22Rv1 (cell line): ENCODE measurements around the gene NLE1.

Experiments used
- ZFX ChIP-seq: fragments of 450-650 bp; IDR thresholded peaks from 2 replicates; pipeline ENCODE4 v1.6.1; 2017; ENCODE audit warnings: antibody characterized with exemption, borderline replicate concordance
- TF ChIP-seq, protein P1 (sequence below): fragments of 450-650 bp; IDR thresholded peaks from 2 replicates; pipeline ENCODE4 v1.5.1; 2017; ENCODE audit warnings: mild to moderate bottlenecking

DNA sequence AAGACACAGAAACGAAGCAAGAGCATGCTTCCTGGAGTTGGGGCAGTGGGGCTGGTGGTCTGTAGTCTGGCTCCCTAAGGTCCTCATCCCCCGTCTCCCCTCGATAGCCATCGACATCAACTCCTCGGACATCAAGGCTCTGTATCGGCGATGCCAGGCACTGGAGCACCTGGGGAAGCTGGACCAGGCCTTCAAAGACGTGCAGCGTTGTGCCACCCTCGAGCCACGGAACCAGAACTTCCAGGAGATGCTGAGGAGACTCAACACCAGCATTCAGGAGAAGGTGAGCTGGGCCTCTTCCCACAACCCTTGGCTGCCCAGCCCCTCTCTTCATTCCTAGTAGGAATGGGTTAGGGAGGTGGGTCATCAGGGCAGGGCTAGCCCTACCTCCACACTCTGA, 7.8 kb upstream of the NLE1 start:
- TF ChIP-seq, protein P1, sequence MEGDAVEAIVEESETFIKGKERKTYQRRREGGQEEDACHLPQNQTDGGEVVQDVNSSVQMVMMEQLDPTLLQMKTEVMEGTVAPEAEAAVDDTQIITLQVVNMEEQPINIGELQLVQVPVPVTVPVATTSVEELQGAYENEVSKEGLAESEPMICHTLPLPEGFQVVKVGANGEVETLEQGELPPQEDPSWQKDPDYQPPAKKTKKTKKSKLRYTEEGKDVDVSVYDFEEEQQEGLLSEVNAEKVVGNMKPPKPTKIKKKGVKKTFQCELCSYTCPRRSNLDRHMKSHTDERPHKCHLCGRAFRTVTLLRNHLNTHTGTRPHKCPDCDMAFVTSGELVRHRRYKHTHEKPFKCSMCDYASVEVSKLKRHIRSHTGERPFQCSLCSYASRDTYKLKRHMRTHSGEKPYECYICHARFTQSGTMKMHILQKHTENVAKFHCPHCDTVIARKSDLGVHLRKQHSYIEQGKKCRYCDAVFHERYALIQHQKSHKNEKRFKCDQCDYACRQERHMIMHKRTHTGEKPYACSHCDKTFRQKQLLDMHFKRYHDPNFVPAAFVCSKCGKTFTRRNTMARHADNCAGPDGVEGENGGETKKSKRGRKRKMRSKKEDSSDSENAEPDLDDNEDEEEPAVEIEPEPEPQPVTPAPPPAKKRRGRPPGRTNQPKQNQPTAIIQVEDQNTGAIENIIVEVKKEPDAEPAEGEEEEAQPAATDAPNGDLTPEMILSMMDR: no peak
- TF ChIP-seq ZFX: no peak
